ENCODE measurements around the gene ZNF608.

The ZNF608 gene

GRCh38 chr5:124752854-124753720 lies 6.6 kb upstream of the ZNF608 start:
- no peak for DNase-seq

GRCh38 chr5:124751031-124751430 lies 4.6 kb upstream of the ZNF608 start:
- DNase-seq, result no peak

GRCh38 chr5:124748687-124749594 lies 2.5 kb upstream of the ZNF608 start:
- DNase-seq, result no peak

GRCh38 chr5:124747791-124748686 lies 1.6 kb upstream of the ZNF608 start:
- DNase-seq, result no peak

- no peak for DNase-seq
Observed at GRCh38 chr5:124746916-124747790, 714 bp upstream of the ZNF608 start.

GRCh38 chr5:124745007-124745927 lies 1.2 kb downstream of the ZNF608 start:
- no peak for DNase-seq

GRCh38 chr5:124744170-124744971 lies 2.1 kb downstream of the ZNF608 start:
- no peak for DNase-seq

GRCh38 chr5:124743602-124744169 lies 2.8 kb downstream of the ZNF608 start:
- no peak for DNase-seq

- no peak for DNase-seq
Observed at GRCh38 chr5:124742983-124743601, 3.3 kb downstream of the ZNF608 start.

GRCh38 chr5:124742521-124742920 lies 3.9 kb downstream of the ZNF608 start:
- DNase-seq, result no peak

- no peak for DNase-seq
Observed at GRCh38 chr5:124741711-124742496, 4.5 kb downstream of the ZNF608 start.

- DNase-seq, result no peak
Observed at GRCh38 chr5:124740991-124741583, 5.4 kb downstream of the ZNF608 start.

- DNase-seq, result no peak
Observed at GRCh38 chr5:124740071-124740470, 6.4 kb downstream of the ZNF608 start.

GRCh38 chr5:124739634-124740025 lies 6.8 kb downstream of the ZNF608 start:
- no peak for DNase-seq

- no peak for DNase-seq
Observed at GRCh38 chr5:124738681-124739633, 7.5 kb downstream of the ZNF608 start.

- no peak for DNase-seq
Observed at GRCh38 chr5:124737651-124738050, 8.8 kb downstream of the ZNF608 start.
